SKM-1 (cell line): Measurements from ENCODE around the gene NCLN.
A peak's percentile ranks its signal among the peaks of the same experiment; 100 is the strongest.
"Not testable (repeated sequence)": the region's sequence is repeated elsewhere in the genome, so short reads cannot be mapped to it uniquely, and the experiment has no call there.

Experiments used
- DNase-seq: peaks from one replicate; lab custom pipeline; 2025; ENCODE audit not compliant: unreplicated experiment; lab: John Stamatoyannopoulos, UW

The NCLN gene

GRCh38 chr19:3183721-3184641 lies 1.7 kb upstream of the NCLN start:
- DNase-seq = no peak

DNA sequence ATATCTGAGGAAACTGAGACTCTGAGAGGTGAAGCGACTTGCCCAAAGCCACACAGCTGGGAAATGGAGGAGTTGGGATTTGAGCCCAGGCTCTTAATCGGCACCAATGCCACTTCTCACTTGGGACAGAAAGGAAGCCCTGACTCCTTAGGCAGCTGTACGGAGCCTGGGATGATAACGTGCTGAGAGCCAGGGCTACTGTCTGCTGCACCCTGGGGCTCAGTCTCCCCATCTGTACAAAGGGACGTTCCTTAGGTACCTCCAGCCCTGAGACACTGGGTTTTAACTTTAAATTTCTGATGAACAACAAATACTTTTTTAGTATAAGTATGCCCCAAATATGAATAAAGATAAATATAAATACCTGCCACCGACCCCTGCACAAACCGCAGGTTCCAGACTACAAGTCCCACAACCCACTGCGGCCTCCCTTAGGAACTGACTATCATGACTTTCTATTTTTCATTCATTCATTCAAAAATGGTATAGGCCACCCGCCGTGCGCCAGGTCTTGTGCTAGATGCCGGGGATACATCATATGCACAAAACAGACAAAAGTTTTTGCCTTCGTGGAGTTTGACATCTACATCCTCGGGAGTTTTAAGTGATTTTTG lies 776 bp upstream of the NCLN start:
- peak; percentile 52 for DNase-seq

DNA sequence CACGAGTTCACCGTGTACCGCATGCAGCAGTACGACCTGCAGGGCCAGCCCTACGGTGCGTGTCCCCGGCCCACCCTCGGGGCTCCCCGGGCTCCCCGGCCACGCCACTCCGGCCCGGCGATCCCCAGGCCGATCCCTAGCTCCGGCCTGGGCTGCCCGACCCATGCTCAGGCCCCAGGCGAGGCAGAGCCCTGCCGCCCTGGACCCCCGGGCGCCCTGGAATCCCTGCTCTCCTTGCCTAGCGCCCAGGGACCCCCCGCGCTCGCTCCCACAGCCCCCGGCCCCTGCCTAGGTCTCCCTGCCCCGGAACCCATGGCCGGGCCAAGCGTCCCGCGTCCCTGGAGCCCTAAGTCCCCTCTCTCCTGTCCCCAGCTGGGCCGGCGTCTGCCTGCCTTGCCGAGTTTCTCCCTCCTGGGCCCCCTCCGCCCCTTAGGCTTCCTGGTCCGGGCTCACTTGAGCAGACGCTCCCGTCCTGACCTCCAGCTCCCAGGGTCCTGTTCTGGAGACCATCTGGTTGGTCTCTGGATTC lies 494 bp downstream of the NCLN start:
- no peak for DNase-seq

DNA sequence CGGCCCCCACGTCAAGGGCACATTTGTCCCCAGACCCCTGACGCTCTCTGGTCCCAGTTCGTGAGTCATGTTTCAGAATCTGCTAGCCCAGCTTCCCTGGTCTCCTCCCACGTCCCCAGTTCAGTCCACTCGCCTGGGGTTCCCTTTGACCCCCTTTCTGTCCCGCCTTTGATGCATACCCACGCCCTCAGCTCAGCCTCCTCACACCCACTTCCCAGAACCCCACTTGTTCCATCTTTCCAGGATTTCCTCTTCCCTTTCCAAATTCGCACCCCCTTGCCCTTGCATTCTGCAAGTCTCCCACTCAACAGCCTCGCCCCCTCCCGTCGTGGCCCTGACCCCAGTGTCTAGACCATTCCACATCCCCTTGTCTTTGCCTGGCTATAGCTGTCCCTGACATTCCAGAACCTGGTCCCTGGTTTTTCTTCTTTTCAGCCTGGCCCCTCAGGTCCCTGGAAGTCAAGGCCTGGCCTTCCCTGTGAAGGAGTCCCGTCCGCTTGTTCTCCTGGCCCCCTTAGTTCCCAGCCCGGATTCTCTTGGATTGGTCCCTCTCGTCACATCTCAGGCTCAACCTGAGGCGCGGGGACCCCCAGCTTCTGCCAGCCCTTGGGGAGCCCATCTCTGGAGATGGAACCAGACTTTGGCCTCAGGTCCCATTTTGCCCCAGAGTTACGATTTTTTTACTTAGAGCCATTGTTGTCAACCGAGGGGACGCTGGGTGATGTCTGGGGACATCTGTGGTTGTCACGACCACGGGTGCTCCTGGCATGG lies 1.3 kb downstream of the NCLN start:
- DNase-seq = no peak

DNA sequence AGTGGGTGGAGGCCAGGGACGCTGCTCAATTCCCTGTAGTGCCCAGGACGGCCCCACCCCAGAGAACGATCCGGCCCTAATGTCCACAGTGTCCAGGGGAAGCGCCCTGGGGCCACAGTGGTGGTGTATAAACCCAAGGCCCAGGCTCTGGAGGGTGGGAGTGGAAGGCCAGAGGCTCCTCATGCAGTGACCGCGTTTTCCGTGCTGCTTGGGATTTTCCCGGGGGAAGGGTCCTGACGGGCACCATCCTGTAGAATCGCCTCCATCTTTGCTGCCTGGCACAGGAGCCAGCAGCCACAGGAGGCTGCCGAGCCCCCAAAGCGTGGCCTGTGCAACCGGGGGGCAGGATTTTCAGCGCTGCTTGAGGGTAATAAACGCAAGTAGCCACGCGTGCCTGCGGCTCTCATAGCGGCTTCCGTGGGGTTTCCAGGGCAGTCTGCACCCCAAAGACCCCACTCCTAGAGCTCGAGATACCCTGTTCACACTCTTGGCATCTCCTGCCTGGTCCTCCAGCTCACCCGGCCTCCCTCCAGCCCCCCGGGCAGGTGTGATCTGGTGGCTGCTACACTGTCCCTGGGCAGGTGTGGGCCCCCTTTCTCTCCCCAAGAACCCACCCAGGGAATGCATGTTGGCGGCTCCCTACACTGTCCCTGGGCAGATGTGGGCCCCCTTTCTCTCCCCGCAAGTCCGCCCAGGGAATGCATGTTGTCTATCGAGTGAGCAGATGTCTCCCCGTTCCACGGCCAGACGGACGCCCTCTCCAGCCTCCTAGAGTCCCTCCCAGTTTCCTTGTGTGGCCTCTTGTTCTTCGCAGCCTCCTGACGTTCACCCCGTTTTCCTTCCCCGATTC lies 2.2 kb downstream of the NCLN start:
- DNase-seq = no peak

- DNase-seq = no peak
Measured at GRCh38 chr19:3188627-3189596, 3.2 kb downstream of the NCLN start.

DNA sequence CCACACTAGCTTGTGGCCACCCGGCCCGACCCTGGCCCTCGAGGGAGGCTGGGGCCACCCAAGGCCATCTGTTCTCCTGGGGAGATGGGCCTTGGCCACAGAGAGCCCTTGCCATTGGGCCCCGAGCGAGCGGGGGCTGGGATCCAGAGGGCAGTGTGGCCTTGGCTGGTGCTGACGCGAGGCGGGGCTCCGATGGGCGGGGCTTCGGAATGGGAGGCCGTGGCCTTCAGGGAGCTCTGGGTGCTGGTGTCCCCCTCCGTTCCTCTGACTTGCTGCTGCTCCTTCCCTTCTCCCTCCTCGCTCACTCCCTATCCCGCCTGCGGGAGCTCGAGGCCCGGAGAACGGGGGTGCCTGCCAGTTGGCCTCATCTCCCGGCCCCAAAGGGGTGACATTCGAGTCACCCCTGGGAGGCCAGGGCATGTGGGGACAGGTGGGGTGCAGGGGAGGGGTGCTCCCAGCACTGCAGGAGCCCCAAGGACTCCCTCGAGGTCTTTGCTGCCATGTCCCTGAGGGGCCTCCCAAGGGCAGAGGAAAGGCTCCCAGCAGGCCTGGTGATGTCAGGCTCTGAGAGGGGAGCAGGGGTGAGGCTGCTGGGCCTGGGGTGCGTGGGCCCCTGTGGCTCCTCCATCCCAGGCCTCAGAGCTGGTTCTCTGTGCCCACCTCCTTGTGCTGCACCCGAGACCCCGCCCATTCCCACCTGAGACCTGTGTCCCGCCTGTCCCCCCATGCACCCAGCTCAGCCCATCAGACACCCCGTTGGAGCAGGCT lies 4.2 kb downstream of the NCLN start:
- DNase-seq = no peak

GRCh38 chr19:3190470-3190770 lies 4.7 kb downstream of the NCLN start:
- no peak for DNase-seq

GRCh38 chr19:3190921-3191805 lies 5.4 kb downstream of the NCLN start:
- DNase-seq = no peak

DNA sequence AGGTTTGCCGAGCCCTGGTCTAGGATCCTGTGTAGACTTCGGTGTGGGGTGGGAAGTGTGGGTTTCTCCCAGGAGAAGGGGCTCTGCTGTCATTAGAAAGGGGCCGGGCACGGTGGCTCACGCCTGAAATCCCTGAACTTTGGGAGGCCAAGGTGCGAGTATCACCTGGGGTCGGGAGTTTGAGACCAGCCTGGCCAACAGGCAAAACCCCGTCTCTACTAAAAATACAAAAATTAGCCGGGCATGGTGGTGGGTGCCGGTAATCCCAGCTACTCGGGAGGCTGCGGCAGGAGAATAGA lies 6.0 kb downstream of the NCLN start:
- DNase-seq = not testable (repeated sequence)

DNA sequence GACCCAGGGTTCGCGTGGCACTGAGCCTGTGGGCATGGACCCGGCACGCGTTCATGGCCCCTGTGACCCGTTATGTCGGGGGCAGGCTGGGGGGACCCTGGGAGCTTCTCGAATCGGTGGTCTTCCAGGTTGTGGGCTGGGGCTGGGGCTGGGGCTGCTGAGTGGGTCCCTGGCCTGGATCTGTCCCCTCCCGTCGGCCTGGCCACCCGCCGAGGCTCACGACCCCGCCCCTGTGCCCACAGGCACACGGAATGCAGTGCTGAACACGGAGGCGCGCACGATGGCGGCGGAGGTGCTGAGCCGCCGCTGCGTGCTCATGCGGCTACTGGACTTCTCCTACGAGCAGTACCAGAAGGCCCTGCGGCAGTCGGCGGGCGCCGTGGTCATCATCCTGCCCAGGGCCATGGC lies 6.5 kb downstream of the NCLN start:
- DNase-seq = no peak

DNA sequence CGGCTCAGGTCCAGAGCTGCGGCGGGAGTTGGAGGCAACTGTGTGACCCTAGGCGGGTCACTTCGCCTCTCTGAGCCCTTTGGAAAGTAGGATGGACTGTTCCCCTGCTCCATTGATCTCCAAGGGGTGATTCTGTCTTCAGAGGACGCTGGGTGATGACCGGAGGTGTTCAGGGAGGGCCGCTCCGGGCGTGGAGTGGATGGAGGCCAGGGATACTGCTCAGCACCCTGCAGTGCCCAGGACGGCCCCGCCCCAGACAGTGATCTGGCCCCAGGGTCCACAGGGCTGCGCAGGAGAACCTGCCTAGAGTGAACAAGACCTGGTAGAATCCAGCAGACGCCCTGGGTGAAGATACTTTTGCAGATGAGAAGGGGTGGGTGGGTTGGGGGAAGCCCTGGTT lies 7.0 kb downstream of the NCLN start:
- DNase-seq = no peak

- DNase-seq = no peak
Measured at GRCh38 chr19:3193256-3194105, 7.8 kb downstream of the NCLN start.

DNA sequence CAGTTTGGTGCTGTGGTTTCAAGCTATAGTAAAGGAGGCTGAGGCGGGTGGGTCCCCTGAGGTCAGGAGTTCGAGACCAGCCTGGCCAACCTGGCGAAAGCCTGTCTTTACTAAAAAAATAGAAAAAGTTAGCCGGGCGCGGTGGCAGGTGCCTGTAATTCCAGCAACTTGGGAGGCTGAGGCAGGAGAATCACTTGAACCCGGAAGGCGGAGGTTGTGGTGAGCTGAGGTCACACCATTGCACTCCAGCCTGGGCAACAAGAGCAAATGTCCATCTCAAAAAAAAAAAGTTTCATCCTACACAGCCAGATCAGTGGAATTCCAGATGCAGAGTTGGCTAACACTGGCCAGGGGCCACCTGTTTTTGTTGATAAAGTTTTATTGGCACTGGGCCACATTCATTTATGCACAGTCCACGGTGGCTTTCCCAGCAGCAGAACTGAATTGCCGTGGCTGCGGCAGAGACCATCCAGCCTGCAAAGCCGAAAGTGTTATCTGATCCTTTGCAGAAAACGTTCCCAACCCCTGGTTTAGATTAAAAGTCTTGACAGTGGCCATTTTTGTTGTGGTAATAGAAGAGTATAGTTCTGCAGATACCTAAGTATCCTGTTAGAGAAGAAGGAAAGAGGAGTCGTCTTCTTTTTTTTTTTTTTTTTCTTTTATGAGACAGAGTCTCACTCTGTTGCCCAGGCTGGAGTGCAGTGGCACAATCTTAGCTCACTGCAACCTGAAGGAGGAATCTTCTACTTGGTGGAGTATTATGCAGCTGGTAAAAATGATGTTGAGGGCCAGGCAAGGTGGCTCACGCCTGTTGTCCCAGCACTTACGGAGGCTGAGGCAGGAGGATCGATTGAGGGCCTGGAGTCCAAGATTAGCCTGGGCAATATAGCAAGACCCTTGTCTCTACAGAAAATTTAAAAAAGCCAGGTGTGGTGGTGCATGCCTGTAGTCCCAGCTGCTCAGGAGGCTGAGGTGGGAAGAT lies 8.7 kb downstream of the NCLN start:
- no peak for DNase-seq

GRCh38 chr19:3196064-3196932 lies 10.6 kb downstream of the NCLN start:
- no peak for DNase-seq
